SK-N-SH (cell line): ENCODE measurements around the gene GAS6. TPM values are rescaled to one million over a fixed set of nuclear protein-coding genes. Genes with fewer than 3 reads are reported as not detected.

Experiments
- CTCF ChIA-PET: fragments of 300-600, 350-600 bp; formaldehyde crosslinking; extraction: SDS; loops from one replicate; lab custom pipeline; 2021; lab: Yijun Ruan, JAX
- POLR2A ChIA-PET: fragments of 350-600 bp; sonication (Branson Sonifier 250); formaldehyde crosslinking; extraction: SDS; loops from one replicate; lab custom pipeline; 2020; ENCODE audit warnings: antibody characterized with exemption, inconsistent platforms; lab: Yijun Ruan, JAX
- DNase-seq: peaks from one replicate; pipeline ENCODE4 v3.0.0; 2012
- H2AFZ ChIP-seq: fragments of 200-600 bp; sonication (generic); 2 replicates; pipeline ENCODE4 v1.8.1; 2016; ENCODE audit warnings: antibody characterized with exemption, mild to moderate bottlenecking, low read depth
- H3F3A ChIP-seq: fragments of 200-600 bp; sonication (generic); replicated peaks from 2 replicates; pipeline ENCODE3; 2016; ENCODE audit warnings: antibody characterized with exemption, mild to moderate bottlenecking; ENCODE audit not compliant: insufficient read depth
- H3K27ac ChIP-seq, 2 experiments: fragments of 200-500 bp in 1 of 2; fragments of 200-600 bp in 1 of 2; sonication (Bioruptor generic) in 1 of 2; sonication (generic), shearing (Covaris generic) in 1 of 2; 2 replicates each; pipeline versions ENCODE4 v1.5.1 to v1.6.1; 2014 to 2016; ENCODE audit warnings: low read depth in 2 of 2, inconsistent platforms in 1 of 2, low read length in 1 of 2, mild to moderate bottlenecking in 1 of 2, mixed read lengths in 1 of 2
- H3K27me3 ChIP-seq: fragments of 200-600 bp; sonication (generic), shearing (Covaris generic); 2 replicates; pipeline ENCODE4 v1.6.1; 2016; ENCODE audit warnings: mixed run types; ENCODE audit not compliant: insufficient read depth
- H3K36me3 ChIP-seq, 2 experiments: fragments of 200-500 bp in 1 of 2; fragments of 200-600 bp in 1 of 2; sonication (Bioruptor generic) in 1 of 2; sonication (generic) in 1 of 2; replicated peaks in 1 of 2; 2 replicates each; pipeline versions ENCODE3 to v1.5.1; 2014 to 2016; ENCODE audit warnings: low read length in 1 of 2, mild to moderate bottlenecking in 1 of 2; ENCODE audit not compliant: insufficient read depth in 2 of 2, control insufficient read depth in 1 of 2
- H3K4me1 ChIP-seq, 2 experiments: fragments of 200-500 bp in 1 of 2; fragments of 200-600 bp in 1 of 2; sonication (Bioruptor generic) in 1 of 2; sonication (generic), shearing (Covaris generic) in 1 of 2; 2 replicates each; pipeline versions ENCODE4 v1.5.1 to v1.6.1; 2014 to 2016; ENCODE audit warnings: low read depth in 1 of 2, low read length in 1 of 2, mixed run types in 1 of 2; ENCODE audit not compliant: insufficient read depth in 2 of 2, control insufficient read depth in 1 of 2
- H3K4me2 ChIP-seq: fragments of 200-600 bp; sonication (generic), shearing (Covaris generic); 2 replicates; pipeline ENCODE4 v1.6.1; 2017; ENCODE audit warnings: mixed run types
- H3K4me3 ChIP-seq, 2 experiments: fragments of 200-500 bp in 1 of 2; fragments of 200-600 bp in 1 of 2; sonication (Bioruptor generic) in 1 of 2; sonication (generic), shearing (Covaris generic) in 1 of 2; 2 replicates each; pipeline versions ENCODE4 v1.5.1 to v1.8.1; 2014 to 2016; ENCODE audit warnings: low read depth in 2 of 2, inconsistent platforms in 1 of 2, low read length in 1 of 2, mild to moderate bottlenecking in 1 of 2, mixed read lengths in 1 of 2, moderate library complexity in 1 of 2
- H3K79me2 ChIP-seq: fragments of 200-600 bp; sonication (generic); 2 replicates; pipeline ENCODE4 v1.8.1; 2017; ENCODE audit warnings: mild to moderate bottlenecking; ENCODE audit not compliant: insufficient read depth
- H3K9ac ChIP-seq: fragments of 200-600 bp; sonication (generic); 2 replicates; pipeline ENCODE4 v1.6.1; 2017; ENCODE audit warnings: mixed run types
- H3K9me2 ChIP-seq: fragments of 200-600 bp; sonication (generic); 2 replicates; pipeline ENCODE4 v1.6.1; 2017; ENCODE audit warnings: mixed run types
- H3K9me3 ChIP-seq: fragments of 200-600 bp; sonication (generic); 2 replicates; pipeline ENCODE4 v1.6.1; 2017; ENCODE audit warnings: mixed run types, mild to moderate bottlenecking, moderate library complexity
- H4K20me1 ChIP-seq: fragments of 200-600 bp; sonication (generic); 2 replicates; pipeline ENCODE4 v1.6.1; 2017; ENCODE audit warnings: mild to moderate bottlenecking, mixed run types; ENCODE audit not compliant: insufficient read depth
- CHD2 ChIP-seq: fragments of 150-350 bp; IDR thresholded peaks from 2 replicates; pipeline ENCODE4 v1.6.1; 2018; ENCODE audit warnings: low read length; ENCODE audit not compliant: partially characterized antibody
- FOXM1 ChIP-seq: IDR thresholded peaks from 2 replicates; pipeline ENCODE4 v1.4.0; 2012; ENCODE audit warnings: low read depth, mild to moderate bottlenecking
- GATA2 ChIP-seq: sonication (generic); formaldehyde crosslinking; IDR thresholded peaks from 2 replicates; pipeline ENCODE4 v1.5.0; 2020; ENCODE audit warnings: mild to moderate bottlenecking, missing genetic modification reagents
- JUND ChIP-seq: IDR thresholded peaks from 2 replicates; pipeline ENCODE4 v1.4.0; 2012
- MXI1 ChIP-seq: IDR thresholded peaks from 2 replicates; pipeline ENCODE4 v1.6.1; 2012; ENCODE audit warnings: mild to moderate bottlenecking, low read depth, low read length, improper control_type of control experiment
- POLR2AphosphoS5 ChIP-seq: IDR thresholded peaks from 2 replicates; pipeline ENCODE4 v1.6.1; 2012; ENCODE audit warnings: low read depth, low read length
- REST ChIP-seq: IDR thresholded peaks from 2 replicates; pipeline ENCODE4 v1.6.1; 2012; ENCODE audit warnings: mild to moderate bottlenecking, low read depth, low read length, moderate library complexity
- RXRA ChIP-seq: IDR thresholded peaks from 2 replicates; pipeline ENCODE4 v1.4.0; 2012; ENCODE audit warnings: low read depth, mild to moderate bottlenecking, borderline replicate concordance
- TAF1 ChIP-seq: IDR thresholded peaks from 2 replicates; pipeline ENCODE4 v1.6.1; 2012; ENCODE audit warnings: low read depth, mild to moderate bottlenecking, low read length, moderate library complexity, borderline replicate concordance
- TCF12 ChIP-seq: IDR thresholded peaks from 2 replicates; pipeline ENCODE4 v1.4.0; 2012
- TEAD4 ChIP-seq: IDR thresholded peaks from 2 replicates; pipeline ENCODE4 v1.4.0; 2012; ENCODE audit warnings: mild to moderate bottlenecking, borderline replicate concordance; ENCODE audit not compliant: insufficient read depth
- YY1 ChIP-seq: IDR thresholded peaks from 2 replicates; pipeline ENCODE4 v1.4.0; 2012; ENCODE audit warnings: low read depth, mild to moderate bottlenecking
- ZBTB33 ChIP-seq: IDR thresholded peaks from 2 replicates; pipeline ENCODE4 v1.4.0; 2012; ENCODE audit warnings: low read depth, borderline replicate concordance
- WGBS: methylation state at CpG from one replicate; pipeline ENCODE4 v1.1.6; 2017; ENCODE audit warnings: low lambda C conversion rate; 5-methylcytosine and 5-hydroxymethylcytosine counted together
- polyA plus RNA-seq, 3 experiments: library from polyadenylated mRNA; depleted of rRNA; stranded (reverse); fragments of >200 nt; gene quantifications; 2 replicates each; pipeline ENCODE4 v1.2.3, GENCODE V29; 2012

The GAS6 gene
- polyA plus RNA-seq, 1 of the 3 experiments (the other 2 are of a cell fraction), result 380 TPM

GRCh38 chr13:113843864-113844556, 19.9 kb downstream of the GAS6 start:
- peak overlapping the region in 1 of 2 experiments; percentile 11; a peak in 1 of 4 replicates for H3K27ac ChIP-seq
- no peaks in the 10 kb centered on the region for H3K9me2 ChIP-seq
- no peak for TF ChIP-seq YY1
- TF ChIP-seq MXI1, result no peak
- no peak for TF ChIP-seq POLR2AphosphoS5
- TF ChIP-seq RXRA, result no peak
- TF ChIP-seq CHD2, result no peak
- no peak for TF ChIP-seq FOXM1
- no peak for TF ChIP-seq JUND
- TF ChIP-seq REST, result no peak
- TF ChIP-seq TEAD4, result no peak
- no peak for TF ChIP-seq ZBTB33
- no peak for TF ChIP-seq GATA2 (CRISPR knock-in tag)
- TF ChIP-seq TAF1, result no peak
- TF ChIP-seq TCF12, result no peak
- DNase-seq, result no peak
- peaks cover 25 to 53% of the 10 kb centered on the region in 2 experiments for H3K36me3 ChIP-seq
- WGBS, result 94% methylated on average over 26 of the region's 26 CpGs
- peaks cover 25 to 26% of the 10 kb centered on the region in 2 experiments; a peak in 3 of 4 replicates for H3K4me1 ChIP-seq
- POLR2A ChIA-PET, result no interaction called here
- H2AFZ ChIP-seq, result no peak overlapping the region
- no peak overlapping the region for H3K4me3 ChIP-seq
- no peaks in the 10 kb centered on the region for H3K27me3 ChIP-seq
- peaks cover 94% of the 10 kb centered on the region for H3K79me2 ChIP-seq
- H3F3A ChIP-seq, result peaks cover 23% of the 10 kb centered on the region
- CTCF ChIA-PET, result interaction anchor here (1.1 kb wide), 1 partner anchor 20 kb away, joined by 3 read pairs; the partner anchor contains the start of gene GAS6
- H4K20me1 ChIP-seq, result peaks cover 9% of the 10 kb centered on the region; the same call in 1 of the 2 replicates
- H3K4me2 ChIP-seq, result no peak overlapping the region
- no peaks in the 10 kb centered on the region for H3K9me3 ChIP-seq
- no peak overlapping the region for H3K9ac ChIP-seq
